Mesothelial cell of epicardium (in vitro differentiated cells): ENCODE data around the gene RFC4. TPM values are rescaled to one million over a fixed set of nuclear protein-coding genes. Genes with fewer than 3 reads are reported as not detected.

Source experiments
- DNase-seq, 2 experiments: peaks; one replicate each; pipeline ENCODE4 v3.0.0; 2021; ENCODE audit warnings: low spot score in 2 of 2; ENCODE audit not compliant: unreplicated experiment in 2 of 2
- H3K27ac Mint-ChIP-seq: 2 replicates; pipeline ENCODE4 v1.8.0; 2021; ENCODE audit warnings: mixed read lengths
- H3K27me3 Mint-ChIP-seq: 2 replicates; pipeline ENCODE4 v1.8.0; 2021; ENCODE audit warnings: low read depth, mixed read lengths
- H3K36me3 Mint-ChIP-seq: 2 replicates; pipeline ENCODE4 v1.8.0; 2021; ENCODE audit warnings: mixed read lengths
- H3K4me1 Mint-ChIP-seq: 2 replicates; pipeline ENCODE4 v1.8.0; 2021; ENCODE audit warnings: mixed read lengths
- H3K4me3 Mint-ChIP-seq: 2 replicates; pipeline ENCODE4 v1.8.0; 2021; ENCODE audit warnings: mild to moderate bottlenecking, moderate library complexity, mixed read lengths
- H3K9me3 Mint-ChIP-seq: 2 replicates; pipeline ENCODE4 v1.8.0; 2021; ENCODE audit warnings: mixed read lengths
- CTCF ChIP-seq: fragments of 200-600 bp; sonication (generic); IDR thresholded peaks from one replicate; pipeline ENCODE4 v1.5.0; 2021; ENCODE audit warnings: antibody characterized with exemption; ENCODE audit not compliant: unreplicated experiment
- total RNA-seq: library from RNA; stranded (reverse); gene quantifications from 3 replicates; pipeline ENCODE4 v1.2.1, GENCODE V29; 2021

Gene RFC4
- total RNA-seq, 1 donor from 2014 or later: 33.2 TPM

- Mint-ChIP-seq H3K27ac (no peak overlapping the region), H3K4me1 (peaks cover 12% of the 10 kb centered on the region), H3K4me3 (no peak overlapping the region), H3K36me3 (peaks cover 12% of the 10 kb centered on the region), H3K9me3 (no peaks in the 10 kb centered on the region), H3K27me3 (no peaks in the 10 kb centered on the region)
- DNase-seq: no peak
- TF ChIP-seq CTCF: no peak
These were observed 3.6 kb downstream of the RFC4 start for GRCh38 chr3:186802701-186803100.

GRCh38 chr3:186800285-186800684 lies 6.0 kb downstream of the RFC4 start:
- no peak overlapping the region for H3K4me3 Mint-ChIP-seq
- peaks cover 12% of the 10 kb centered on the region for H3K36me3 Mint-ChIP-seq
- DNase-seq: no peak
- peaks cover under 1% of the 10 kb centered on the region for H3K4me1 Mint-ChIP-seq
- no peak for TF ChIP-seq CTCF
- H3K9me3 Mint-ChIP-seq: no peaks in the 10 kb centered on the region
- no peaks in the 10 kb centered on the region for H3K27me3 Mint-ChIP-seq
- H3K27ac Mint-ChIP-seq: no peak overlapping the region

- H3K4me3 Mint-ChIP-seq: no peak overlapping the region
- DNase-seq: no peak
- H3K27me3 Mint-ChIP-seq: no peaks in the 10 kb centered on the region
- TF ChIP-seq CTCF: no peak
- H3K4me1 Mint-ChIP-seq: no peaks in the 10 kb centered on the region
- H3K36me3 Mint-ChIP-seq: peaks cover 22% of the 10 kb centered on the region
- no peaks in the 10 kb centered on the region for H3K9me3 Mint-ChIP-seq
- no peak overlapping the region for H3K27ac Mint-ChIP-seq
These were observed 7.9 kb downstream of the RFC4 start for GRCh38 chr3:186798239-186798874.

GRCh38 chr3:186790261-186790981 lies 15.9 kb downstream of the RFC4 start:
- Mint-ChIP-seq H3K27me3 (no peaks in the 10 kb centered on the region), H3K4me1 (peaks cover 30% of the 10 kb centered on the region), H3K4me3 (no peak overlapping the region), H3K27ac (peak overlapping the region; percentile 59), H3K36me3 (peaks cover 46% of the 10 kb centered on the region), H3K9me3 (no peaks in the 10 kb centered on the region)
- no peak for TF ChIP-seq CTCF
- no peak for DNase-seq

GRCh38 chr3:186789554-186790260 lies 16.6 kb downstream of the RFC4 start:
- TF ChIP-seq CTCF: no peak
- Mint-ChIP-seq H3K4me1 (peaks cover 34% of the 10 kb centered on the region), H3K36me3 (peaks cover 53% of the 10 kb centered on the region), H3K27me3 (no peaks in the 10 kb centered on the region), H3K27ac (no peak overlapping the region), H3K9me3 (no peaks in the 10 kb centered on the region), H3K4me3 (no peak overlapping the region)
- no peak for DNase-seq
